ENCODE data around the gene FILIP1. TPM values are rescaled to one million over a fixed set of nuclear protein-coding genes. Genes with fewer than 3 reads are reported as not detected.

The FILIP1 gene
- total RNA-seq, 1 experiment from 2014 or later, result not detected

GRCh38 chr6:75409928-75410327 lies 83.7 kb downstream of the FILIP1 start:
- DNase-seq, result no peak

GRCh38 chr6:75409286-75409685 lies 84.3 kb downstream of the FILIP1 start:
- Histone ChIP-seq H3K4me1 (ENCODE audit: insufficient read depth, low read length) (peaks cover 14% of the 10 kb centered on the region), H3F3A (ENCODE audit: low read length, unreplicated experiment) (no peaks in the 10 kb centered on the region), H3K27ac (ENCODE audit: low read length) (no peak overlapping the region), H3K27me3 (ENCODE audit: low read length) (no peaks in the 10 kb centered on the region), H3K79me2 (ENCODE audit: low read length) (no peaks in the 10 kb centered on the region), H3K9ac (ENCODE audit: low read length) (no peak overlapping the region), H3K36me3 (ENCODE audit: low read depth, low read length) (no peaks in the 10 kb centered on the region), H3K4me3 (ENCODE audit: low read length) (no peak overlapping the region), H2AFZ (ENCODE audit: low read length) (no peak overlapping the region), H4K20me1 (ENCODE audit: low read length) (no peaks in the 10 kb centered on the region), H3K4me2 (ENCODE audit: low read length) (no peak overlapping the region), H3K9me3 (ENCODE audit: low read length) (no peaks in the 10 kb centered on the region), H3K9me2 (replicated peaks; ENCODE audit: low read length) (no peaks in the 10 kb centered on the region)
- no TSS peak for BruUV-seq (replicated peaks)
- no peak for DNase-seq
- ChIA-PET POLR2A (ENCODE audit: unreplicated experiment) (no interaction called here), CTCF (no interaction called here)
- no peak for TF ChIP-seq EZH2 (IDR thresholded peaks at IDR 0.05; ENCODE audit: low read length, unreplicated experiment)
- no peak for TF ChIP-seq EZH2phosphoT487 (IDR thresholded peaks at IDR 0.05; ENCODE audit: borderline replicate concordance, low read length)
- no peak for TF ChIP-seq CTCF (conservative IDR thresholded peaks at IDR 0.05; ENCODE audit: low read depth, low read length)
- peak; percentile 27; the same call in 1 of the 2 replicates for ATAC-seq
- intact Hi-C loops (cut with micrococcal nuclease), result no loop called here

More at GRCh38 chr6:75409928-75410327, 83.7 kb downstream of the FILIP1 start:
- ATAC-seq, result no peak; the same call in 1 of the 2 replicates
- ChIA-PET CTCF (no interaction called here), POLR2A (ENCODE audit: unreplicated experiment) (no interaction called here)
- Histone ChIP-seq H3K4me3 (ENCODE audit: low read length) (no peak overlapping the region), H4K20me1 (ENCODE audit: low read length) (no peaks in the 10 kb centered on the region), H3K4me1 (ENCODE audit: insufficient read depth, low read length) (peaks cover 20% of the 10 kb centered on the region), H3K9me2 (replicated peaks; ENCODE audit: low read length) (no peaks in the 10 kb centered on the region), H3K4me2 (ENCODE audit: low read length) (no peak overlapping the region), H2AFZ (ENCODE audit: low read length) (no peak overlapping the region), H3K27ac (ENCODE audit: low read length) (no peak overlapping the region), H3K9ac (ENCODE audit: low read length) (no peak overlapping the region), H3K9me3 (ENCODE audit: low read length) (no peaks in the 10 kb centered on the region), H3F3A (ENCODE audit: low read length, unreplicated experiment) (no peaks in the 10 kb centered on the region), H3K36me3 (ENCODE audit: low read depth, low read length) (no peaks in the 10 kb centered on the region), H3K79me2 (ENCODE audit: low read length) (no peaks in the 10 kb centered on the region), H3K27me3 (ENCODE audit: low read length) (no peaks in the 10 kb centered on the region)
- BruUV-seq (replicated peaks), result no TSS peak
- TF ChIP-seq EZH2phosphoT487 (IDR thresholded peaks at IDR 0.05; ENCODE audit: borderline replicate concordance, low read length) (no peak), EZH2 (IDR thresholded peaks at IDR 0.05; ENCODE audit: low read length, unreplicated experiment) (no peak), CTCF (conservative IDR thresholded peaks at IDR 0.05; ENCODE audit: low read depth, low read length) (no peak)
- intact Hi-C loops (cut with micrococcal nuclease), result no loop called here

DNA sequence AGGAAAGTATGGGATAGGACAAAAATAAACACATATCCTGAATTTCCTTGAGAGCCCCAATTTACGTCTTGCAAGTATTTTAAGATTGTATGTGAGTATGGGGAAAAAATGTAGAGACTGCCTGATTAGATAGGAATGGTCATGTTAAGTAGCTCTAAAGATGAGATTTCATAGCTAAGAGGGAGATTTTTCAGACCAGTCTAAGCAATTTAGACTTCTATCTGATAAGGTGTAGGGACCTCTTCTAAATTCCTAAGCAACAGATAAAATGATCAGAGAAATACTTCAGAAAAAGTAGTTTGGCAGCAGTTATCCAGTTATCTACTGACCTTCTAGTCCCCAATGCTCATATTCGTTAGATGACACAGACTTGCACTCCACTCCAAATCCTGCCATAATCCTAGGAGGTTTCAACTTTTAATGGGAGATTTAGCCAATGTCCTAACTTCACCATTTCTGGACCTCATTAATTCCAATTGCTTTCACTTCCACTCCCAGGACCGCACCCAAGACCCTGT lies 90.0 kb downstream of the FILIP1 start:
- no peaks in the 10 kb centered on the region for H4K20me1 ChIP-seq (ENCODE audit: low read length)
- CTCF ChIA-PET, result no interaction called here
- ATAC-seq (no peak), DNase-seq (no peak)
- intact Hi-C loops (cut with micrococcal nuclease), result no loop called here
- BruUV-seq (replicated peaks), result no TSS peak
- no peaks in the 10 kb centered on the region for H3K9me3 ChIP-seq (ENCODE audit: low read length)
- no peaks in the 10 kb centered on the region for H3K79me2 ChIP-seq (ENCODE audit: low read length)
- POLR2A ChIA-PET (ENCODE audit: unreplicated experiment), result no interaction called here
- no peak overlapping the region for H3K4me2 ChIP-seq (ENCODE audit: low read length)
- no peak overlapping the region for H2AFZ ChIP-seq (ENCODE audit: low read length)
- no peaks in the 10 kb centered on the region for H3F3A ChIP-seq (ENCODE audit: low read length, unreplicated experiment)
- no peak overlapping the region for H3K9ac ChIP-seq (ENCODE audit: low read length)
- H3K9me2 ChIP-seq (replicated peaks; ENCODE audit: low read length), result no peaks in the 10 kb centered on the region
- no peak overlapping the region for H3K4me3 ChIP-seq (ENCODE audit: low read length)
- peaks cover 4% of the 10 kb centered on the region; the same call in 1 of the 2 replicates for H3K4me1 ChIP-seq (ENCODE audit: insufficient read depth, low read length)
- no peaks in the 10 kb centered on the region for H3K36me3 ChIP-seq (ENCODE audit: low read depth, low read length)
- no peaks in the 10 kb centered on the region for H3K27me3 ChIP-seq (ENCODE audit: low read length)
- H3K27ac ChIP-seq (ENCODE audit: low read length), result no peak overlapping the region
- TF ChIP-seq CTCF (conservative IDR thresholded peaks at IDR 0.05; ENCODE audit: low read depth, low read length) (no peak), EZH2phosphoT487 (IDR thresholded peaks at IDR 0.05; ENCODE audit: borderline replicate concordance, low read length) (no peak), EZH2 (IDR thresholded peaks at IDR 0.05; ENCODE audit: low read length, unreplicated experiment) (no peak)
